Measurements from ENCODE around the gene MGMT.
A peak's percentile ranks its signal among the peaks of the same experiment; 100 is the strongest.

Gene MGMT

GRCh38 chr10:129764011-129764900 lies 297.2 kb downstream of the MGMT start:
- DNase-seq: no peak

- DNase-seq: no peak
Observed at GRCh38 chr10:129764901-129765663, 298.0 kb downstream of the MGMT start.

- no peak for DNase-seq
Observed at GRCh38 chr10:129765664-129766550, 298.9 kb downstream of the MGMT start.

GRCh38 chr10:129766611-129767550 lies 299.8 kb downstream of the MGMT start:
- DNase-seq: peak in 1 of 14 donors; percentile 15

GRCh38 chr10:129767751-129768150 lies 300.7 kb downstream of the MGMT start:
- DNase-seq: no peak

GRCh38 chr10:129768437-129769355 lies 301.7 kb downstream of the MGMT start:
- no peak for DNase-seq

GRCh38 chr10:129769381-129770116 lies 302.5 kb downstream of the MGMT start:
- DNase-seq: no peak

- no peak for DNase-seq
Observed at GRCh38 chr10:129770286-129770685, 303.2 kb downstream of the MGMT start.

- no peak for DNase-seq
Observed at GRCh38 chr10:129771024-129771423, 304.0 kb downstream of the MGMT start.

- DNase-seq: no peak
Observed at GRCh38 chr10:129771576-129771975, 304.5 kb downstream of the MGMT start.

GRCh38 chr10:129771991-129772431 lies 305.0 kb downstream of the MGMT start:
- no peak for DNase-seq

GRCh38 chr10:129772468-129773358 lies 305.7 kb downstream of the MGMT start:
- DNase-seq: no peak

GRCh38 chr10:129773359-129773990 lies 306.4 kb downstream of the MGMT start:
- no peak for DNase-seq

GRCh38 chr10:129774082-129774735 lies 307.2 kb downstream of the MGMT start:
- no peak for DNase-seq

- no peak for DNase-seq
Observed at GRCh38 chr10:129774736-129775401, 307.8 kb downstream of the MGMT start.

GRCh38 chr10:129775681-129776080 lies 308.6 kb downstream of the MGMT start:
- DNase-seq: no peak

GRCh38 chr10:129777687-129778086 lies 310.6 kb downstream of the MGMT start:
- no peak for DNase-seq
